Muscle layer of colon (tissue), 2 donors: ENCODE data around the gene ADARB2.

Experiments
- H3K27ac ChIP-seq: one replicate; pipeline ENCODE4 v1.7.0; 2013; ENCODE audit warnings: low read depth, mild to moderate bottlenecking, low read length, moderate library complexity
- H3K27me3 ChIP-seq, 2 donors: one replicate each; pipeline ENCODE4 v1.7.0; 2013; ENCODE audit warnings: low read length in 2 of 2, mild to moderate bottlenecking in 2 of 2; ENCODE audit not compliant: insufficient read depth in 2 of 2, control insufficient read depth in 1 of 2
- H3K36me3 ChIP-seq: one replicate; pipeline ENCODE4 v1.7.0; 2013; ENCODE audit warnings: mild to moderate bottlenecking, low read length; ENCODE audit not compliant: insufficient read depth
- H3K4me1 ChIP-seq: one replicate; pipeline ENCODE4 v1.7.0; 2013; ENCODE audit warnings: mild to moderate bottlenecking, low read length; ENCODE audit not compliant: insufficient read depth
- H3K4me3 ChIP-seq, 2 donors: one replicate each; pipeline ENCODE4 v1.7.0; 2013; ENCODE audit warnings: low read length in 2 of 2, low read depth in 1 of 2, mild to moderate bottlenecking in 1 of 2, moderate library complexity in 1 of 2
- H3K9ac ChIP-seq: one replicate; pipeline ENCODE4 v1.7.0; 2013; ENCODE audit warnings: low read length
- H3K9me3 ChIP-seq: one replicate; pipeline ENCODE4 v1.7.0; 2013; ENCODE audit warnings: mild to moderate bottlenecking, low read length
- donor health status: abdominal sarcoma.
- donor health status: Adenocarcinoma of cecum.

The ADARB2 gene

DNA sequence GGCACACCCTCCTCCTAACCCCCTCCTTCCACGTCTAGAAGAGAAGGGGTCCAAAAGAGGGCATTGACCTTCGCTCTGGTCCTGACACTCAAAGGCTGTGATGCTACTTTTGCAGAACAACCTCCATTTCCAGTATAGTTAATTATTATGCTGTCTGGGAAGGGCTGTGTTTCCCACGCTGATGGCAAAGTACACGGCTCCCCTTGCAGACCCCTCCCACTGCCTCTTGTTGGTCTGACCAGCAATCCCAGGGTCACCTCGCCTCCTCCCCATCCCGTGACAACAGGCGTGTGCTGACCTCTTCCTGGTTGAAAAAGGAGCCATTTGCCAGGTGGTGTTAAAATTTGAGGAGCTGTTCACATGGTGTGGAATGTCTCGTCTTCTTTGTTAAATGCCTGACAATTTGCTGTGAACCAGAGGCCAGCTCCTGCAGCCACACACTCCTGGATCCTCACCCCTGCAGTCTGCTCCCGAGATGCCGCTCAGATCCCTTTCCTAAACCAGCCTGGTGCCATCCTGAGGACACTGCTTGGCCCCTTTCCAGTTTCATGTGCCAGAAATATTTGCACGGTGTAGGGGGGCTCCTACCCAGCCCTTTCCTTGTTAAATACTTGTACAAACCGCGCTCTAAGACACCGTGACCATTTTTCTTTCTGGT, 359.5 kb downstream of the ADARB2 start:
- H3K4me1 ChIP-seq, result no peaks in the 10 kb centered on the region
- no peaks in the 10 kb centered on the region for H3K9me3 ChIP-seq
- H3K36me3 ChIP-seq, result no peaks in the 10 kb centered on the region
- no peaks in the 10 kb centered on the region for H3K27me3 ChIP-seq
- H3K9ac ChIP-seq, result no peak overlapping the region
- H3K27ac ChIP-seq, result no peak overlapping the region
- no peak overlapping the region for H3K4me3 ChIP-seq

DNA sequence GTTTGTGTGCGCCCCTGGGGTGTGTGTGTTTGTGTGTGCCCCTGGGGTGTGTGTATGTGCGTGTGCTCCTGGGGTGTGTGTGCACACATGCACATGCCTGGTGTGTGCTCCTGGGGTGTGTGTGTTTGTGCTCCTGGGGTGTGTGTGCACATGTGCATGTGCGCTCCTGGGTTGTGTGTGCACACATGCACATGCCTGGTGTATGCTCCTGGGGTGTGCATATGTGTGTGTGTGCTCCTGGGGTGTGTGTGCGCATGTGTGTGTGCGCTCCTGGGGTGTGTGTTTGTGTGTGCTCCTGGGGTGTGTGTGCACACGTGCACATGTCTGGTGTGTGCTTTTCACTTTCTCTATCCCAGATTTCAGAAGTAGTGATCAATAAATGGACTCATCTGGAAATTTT, 360.1 kb downstream of the ADARB2 start:
- H3K9me3 ChIP-seq, result no peaks in the 10 kb centered on the region
- no peaks in the 10 kb centered on the region for H3K36me3 ChIP-seq
- no peaks in the 10 kb centered on the region for H3K27me3 ChIP-seq
- H3K9ac ChIP-seq, result no peak overlapping the region
- H3K4me1 ChIP-seq, result no peaks in the 10 kb centered on the region
- no peak overlapping the region for H3K27ac ChIP-seq
- no peak overlapping the region for H3K4me3 ChIP-seq

DNA sequence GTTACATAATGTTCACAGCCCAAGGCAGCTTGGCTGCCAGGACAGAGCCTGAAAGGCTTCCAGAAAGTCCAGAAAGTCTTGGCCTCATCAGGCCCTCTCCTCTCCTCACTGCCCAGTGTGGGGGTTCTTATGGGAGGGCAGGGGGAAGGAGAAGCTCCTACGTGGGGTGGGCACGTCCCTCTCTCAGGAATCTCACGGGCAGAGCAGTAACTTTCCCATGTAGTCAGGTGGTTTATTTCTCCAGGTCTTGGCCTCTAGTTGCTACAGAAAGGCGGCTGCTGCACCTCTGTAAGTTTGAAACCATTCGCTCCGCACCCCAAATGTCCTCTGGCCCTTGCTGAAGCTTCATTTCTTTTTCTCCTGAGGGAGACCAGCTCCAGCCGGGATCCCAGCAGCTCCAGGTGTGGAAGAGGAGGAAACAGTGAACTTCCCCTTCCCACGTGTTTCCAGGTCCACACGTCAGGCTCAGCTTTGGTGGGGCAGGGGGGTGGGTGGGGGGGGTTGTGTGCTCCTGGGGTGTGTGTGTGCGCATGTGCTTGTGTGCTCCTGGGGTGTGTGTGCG, 360.9 kb downstream of the ADARB2 start:
- no peaks in the 10 kb centered on the region for H3K4me1 ChIP-seq
- no peaks in the 10 kb centered on the region for H3K36me3 ChIP-seq
- H3K9me3 ChIP-seq, result no peaks in the 10 kb centered on the region
- H3K4me3 ChIP-seq, result no peak overlapping the region
- H3K9ac ChIP-seq, result no peak overlapping the region
- no peak overlapping the region for H3K27ac ChIP-seq
- no peaks in the 10 kb centered on the region for H3K27me3 ChIP-seq

DNA sequence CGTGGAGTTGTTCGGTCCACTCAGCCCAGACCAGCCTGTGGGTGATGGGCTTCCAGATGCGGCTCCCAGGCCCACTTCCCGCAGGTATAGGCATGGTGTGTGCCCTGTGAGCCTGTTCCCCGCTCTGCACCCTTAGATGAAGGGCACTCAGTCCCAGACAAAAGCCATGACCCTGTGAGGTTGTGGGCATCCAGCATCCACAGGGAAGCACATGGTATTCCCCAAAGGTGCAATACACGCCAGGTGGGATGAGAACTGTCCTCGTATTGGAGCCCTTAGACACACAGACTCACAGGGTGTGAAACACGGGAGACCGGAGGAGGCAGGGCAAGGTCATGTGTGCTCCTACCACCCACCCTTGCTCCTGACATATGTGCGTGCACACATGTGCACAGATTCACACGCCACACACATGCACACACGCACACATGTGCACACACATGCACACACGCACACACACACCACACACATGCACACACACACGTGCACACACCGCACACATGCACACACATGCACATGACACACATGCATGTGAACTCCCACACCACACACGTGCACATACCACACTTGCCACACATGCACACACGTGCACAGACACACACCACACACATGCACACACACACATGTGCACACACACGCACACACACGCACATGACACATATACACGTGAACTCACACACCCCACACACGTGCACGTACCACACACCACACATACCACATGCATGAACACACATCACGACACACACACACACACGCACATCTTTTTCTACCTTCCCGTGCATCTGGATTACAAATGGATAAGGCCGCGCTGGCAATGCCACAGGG, 361.8 kb downstream of the ADARB2 start:
- Histone ChIP-seq H3K36me3 (no peaks in the 10 kb centered on the region), H3K27ac (no peak overlapping the region), H3K9ac (no peak overlapping the region), H3K4me3 (no peak overlapping the region), H3K27me3 (no peaks in the 10 kb centered on the region), H3K4me1 (no peaks in the 10 kb centered on the region), H3K9me3 (no peaks in the 10 kb centered on the region)

DNA sequence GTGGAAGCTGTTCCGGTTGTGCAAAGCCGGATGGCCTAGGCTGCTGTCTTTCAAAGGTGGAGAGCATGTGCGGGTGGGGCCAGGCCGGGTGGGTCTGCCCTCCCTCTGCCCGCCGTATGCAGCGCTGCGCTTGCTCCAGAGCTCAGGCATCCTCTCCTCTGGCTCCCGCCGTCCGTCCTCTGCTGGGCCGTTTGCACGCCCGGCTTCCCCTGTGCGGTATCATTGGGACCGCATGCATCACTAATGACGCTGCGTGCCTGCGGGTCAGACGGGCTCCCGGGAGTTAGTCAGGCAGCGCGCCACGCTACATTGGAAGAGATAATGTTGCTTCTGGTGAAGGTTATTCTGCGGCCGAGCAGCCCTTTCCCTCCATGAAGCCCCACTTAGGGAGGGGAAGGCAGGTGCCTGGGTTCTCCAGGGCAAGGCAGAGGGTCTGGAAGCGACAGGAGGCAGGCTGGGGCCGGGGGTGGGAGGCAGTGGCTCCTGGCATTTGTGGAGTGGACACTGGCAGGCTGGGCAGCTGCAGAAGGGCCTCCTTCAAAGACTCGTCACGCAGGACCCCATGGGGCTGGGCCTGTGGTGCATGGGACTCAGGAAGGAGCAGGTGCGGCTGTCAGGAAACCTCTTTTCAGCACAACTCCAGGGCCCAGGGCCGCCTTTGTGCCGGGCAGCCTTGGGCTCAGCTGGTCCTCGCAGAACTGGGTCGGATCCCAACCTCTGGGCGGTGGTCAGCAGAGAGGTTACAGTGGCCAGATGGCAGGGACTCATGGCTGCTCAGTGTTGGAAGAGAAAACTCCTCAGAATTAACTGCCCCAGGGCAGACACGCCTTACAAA, 362.6 kb downstream of the ADARB2 start:
- Histone ChIP-seq H3K4me1 (no peaks in the 10 kb centered on the region), H3K9ac (no peak overlapping the region), H3K9me3 (no peaks in the 10 kb centered on the region), H3K36me3 (no peaks in the 10 kb centered on the region), H3K4me3 (no peak overlapping the region), H3K27me3 (no peaks in the 10 kb centered on the region), H3K27ac (no peak overlapping the region)

DNA sequence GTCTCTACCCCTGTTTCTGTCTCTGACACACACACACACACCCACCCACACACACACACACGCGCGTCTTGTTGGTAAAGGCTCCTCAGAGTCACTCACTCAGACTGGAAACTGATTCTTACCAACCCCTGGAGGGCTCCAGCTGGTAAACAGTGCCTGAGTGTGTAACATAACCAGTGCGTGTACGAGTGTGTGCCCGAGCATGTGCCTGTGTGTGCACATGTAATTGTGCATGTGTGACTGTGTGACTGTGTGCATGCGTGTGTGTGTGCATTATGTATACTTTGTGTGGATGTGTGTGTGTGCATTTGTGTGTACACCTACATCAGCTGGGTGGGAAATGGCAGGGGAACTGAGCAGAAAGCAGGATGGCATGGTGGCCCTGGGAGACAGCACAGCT, 364.0 kb downstream of the ADARB2 start:
- Histone ChIP-seq H3K27me3 (peaks cover 0 to 3% of the 10 kb centered on the region in 2 donors), H3K36me3 (no peaks in the 10 kb centered on the region), H3K9me3 (no peaks in the 10 kb centered on the region), H3K27ac (no peak overlapping the region), H3K9ac (no peak overlapping the region), H3K4me3 (no peak overlapping the region), H3K4me1 (no peaks in the 10 kb centered on the region)

DNA sequence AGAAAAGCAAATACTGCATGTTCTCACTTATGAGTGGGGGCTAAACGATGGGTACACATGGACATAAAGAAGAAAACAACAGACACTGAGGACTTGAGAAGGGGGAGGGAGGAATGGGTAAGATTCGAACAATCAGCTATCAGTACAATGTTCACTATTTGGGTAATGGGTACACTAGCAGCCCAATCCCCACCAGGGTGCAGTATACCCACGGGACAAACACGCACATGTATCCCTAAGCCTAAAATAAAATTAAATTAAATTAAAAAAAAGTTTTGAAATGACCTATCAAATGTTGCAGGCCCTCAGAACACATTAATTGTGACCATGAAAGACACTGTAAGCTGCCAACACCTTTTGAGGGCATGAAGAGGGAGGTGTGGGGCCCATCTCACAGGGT, 365.1 kb downstream of the ADARB2 start:
- Histone ChIP-seq H3K27me3 (peaks cover 0 to 3% of the 10 kb centered on the region in 2 donors), H3K9me3 (no peaks in the 10 kb centered on the region), H3K4me3 (no peak overlapping the region), H3K9ac (no peak overlapping the region), H3K27ac (no peak overlapping the region), H3K36me3 (no peaks in the 10 kb centered on the region), H3K4me1 (no peaks in the 10 kb centered on the region)

DNA sequence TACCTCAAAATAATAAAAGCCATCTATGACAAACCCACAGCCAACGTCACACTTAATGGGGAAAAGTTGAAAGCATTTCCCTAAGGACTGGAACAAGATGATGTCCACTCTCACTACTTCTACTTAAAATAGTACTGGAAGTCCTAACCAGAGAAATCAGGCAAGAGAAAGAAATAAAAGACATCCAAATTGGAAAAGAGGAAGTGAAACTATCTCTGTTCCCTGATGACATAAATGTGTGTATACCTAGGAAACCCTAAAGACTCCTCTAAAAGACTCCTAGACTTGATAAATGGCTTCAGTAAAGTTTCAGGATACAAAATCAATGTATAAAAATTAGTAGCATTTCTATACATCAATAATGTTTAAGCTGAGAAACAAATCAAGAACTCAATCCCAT, 367.0 kb downstream of the ADARB2 start:
- H3K4me3 ChIP-seq, result no peak overlapping the region
- H3K9ac ChIP-seq, result no peak overlapping the region
- no peaks in the 10 kb centered on the region for H3K9me3 ChIP-seq
- H3K27ac ChIP-seq, result no peak overlapping the region
- H3K36me3 ChIP-seq, result no peaks in the 10 kb centered on the region
- H3K4me1 ChIP-seq, result no peaks in the 10 kb centered on the region
- peaks cover 0 to 3% of the 10 kb centered on the region in 2 donors for H3K27me3 ChIP-seq

DNA sequence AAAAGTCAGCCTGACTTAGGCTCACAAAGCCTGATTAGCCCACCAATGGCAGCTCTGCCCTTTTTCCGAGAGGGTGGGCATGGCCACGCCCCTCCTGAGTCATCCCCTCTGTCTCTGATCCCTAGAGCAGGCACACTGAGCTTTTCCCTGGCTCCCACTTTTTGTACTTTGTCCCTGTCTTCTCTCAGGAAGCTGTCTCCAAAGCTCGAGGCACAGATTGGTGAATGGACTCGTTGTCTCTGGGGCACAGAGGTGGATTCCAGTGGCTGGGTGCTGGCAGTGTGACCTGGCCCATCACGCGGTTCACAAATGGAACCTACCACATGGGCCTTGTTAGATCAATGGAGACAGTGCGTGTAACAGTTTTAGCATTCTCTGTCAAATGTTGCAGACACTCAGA, 367.7 kb downstream of the ADARB2 start:
- H3K27me3 ChIP-seq, result peaks cover 0 to 3% of the 10 kb centered on the region in 2 donors
- no peaks in the 10 kb centered on the region for H3K4me1 ChIP-seq
- no peaks in the 10 kb centered on the region for H3K36me3 ChIP-seq
- H3K27ac ChIP-seq, result no peak overlapping the region
- no peak overlapping the region for H3K4me3 ChIP-seq
- no peaks in the 10 kb centered on the region for H3K9me3 ChIP-seq
- H3K9ac ChIP-seq, result no peak overlapping the region

DNA sequence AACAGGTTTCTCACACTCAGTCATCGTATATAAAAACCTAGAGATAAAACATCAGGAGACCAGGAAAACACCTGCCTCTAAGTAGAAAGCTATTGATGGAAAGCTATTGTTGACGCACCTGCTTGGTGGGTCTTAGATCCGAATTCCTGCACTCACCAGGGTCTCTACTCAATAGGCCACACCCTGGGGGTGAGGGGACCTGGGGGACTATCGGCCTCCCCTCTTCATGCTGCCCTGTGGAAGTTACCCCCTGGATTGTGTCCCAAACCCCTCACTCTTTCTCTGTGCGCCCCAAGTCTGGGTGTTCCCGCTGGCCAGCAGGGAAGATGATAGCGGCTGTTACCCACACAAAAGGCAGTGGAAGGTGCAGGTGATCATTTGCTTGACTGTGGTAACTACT, 368.1 kb downstream of the ADARB2 start:
- Histone ChIP-seq H3K9me3 (no peaks in the 10 kb centered on the region), H3K27me3 (peaks cover 0 to 3% of the 10 kb centered on the region in 2 donors), H3K27ac (no peak overlapping the region), H3K4me1 (no peaks in the 10 kb centered on the region), H3K36me3 (no peaks in the 10 kb centered on the region), H3K9ac (no peak overlapping the region), H3K4me3 (no peak overlapping the region)

DNA sequence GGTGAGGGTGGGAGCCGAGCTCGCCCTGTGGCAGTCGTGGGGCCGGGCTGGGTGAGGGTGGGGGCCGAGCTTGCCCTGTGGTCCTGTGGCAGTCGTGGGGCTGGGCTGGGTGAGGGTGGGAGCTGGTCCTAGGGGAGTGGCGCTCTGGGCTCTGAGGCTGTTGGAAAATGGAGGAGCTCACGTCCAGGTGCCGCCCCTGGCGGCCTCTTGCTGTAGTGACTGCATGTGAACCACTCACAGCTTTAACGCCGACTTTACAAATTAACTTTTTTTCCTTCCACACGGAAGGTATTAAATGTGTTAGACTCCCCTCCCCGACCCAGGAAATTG, 368.5 kb downstream of the ADARB2 start:
- Histone ChIP-seq H3K27me3 (peaks cover 0 to 3% of the 10 kb centered on the region in 2 donors), H3K27ac (no peak overlapping the region), H3K9me3 (no peaks in the 10 kb centered on the region), H3K9ac (no peak overlapping the region), H3K4me1 (no peaks in the 10 kb centered on the region), H3K4me3 (no peak overlapping the region), H3K36me3 (no peaks in the 10 kb centered on the region)
